Tongue (tissue), 2 donors: ENCODE measurements around the gene GRIA1. TPM values are rescaled to one million over a fixed set of nuclear protein-coding genes. Genes with fewer than 3 reads are reported as not detected.
"Not testable (repeated sequence)": the region's sequence is repeated elsewhere in the genome, so short reads cannot be mapped to it uniquely, and the experiment has no call there.

Experiments used
- DNase-seq: peaks from one replicate; pipeline ENCODE4 v3.0.0-alpha.2; 2015
- total RNA-seq: library from RNA; depleted of rRNA; stranded (reverse); fragments of >200 nt; gene quantifications from one replicate; pipeline ENCODE4 v1.2.3, GENCODE V29; 2014

GRIA1 gene
- total RNA-seq, 1 donor from 2014 or later: 3.0 TPM

GRCh38 chr5:153719324-153719723 is 228.9 kb downstream of the GRIA1 start:
- DNase-seq: no peak

- DNase-seq: not testable (repeated sequence)
Measured at GRCh38 chr5:153723022-153723610, 232.6 kb downstream of the GRIA1 start.

GRCh38 chr5:153742060-153742459 is 251.6 kb downstream of the GRIA1 start:
- no peak for DNase-seq

- DNase-seq: no peak
Measured at GRCh38 chr5:153744751-153745150, 254.3 kb downstream of the GRIA1 start.

- DNase-seq: no peak
Measured at GRCh38 chr5:153745778-153746395, 255.4 kb downstream of the GRIA1 start.

- DNase-seq: no peak
Measured at GRCh38 chr5:153746440-153746839, 256.0 kb downstream of the GRIA1 start.

- no peak for DNase-seq
Measured at GRCh38 chr5:153748823-153749222, 258.4 kb downstream of the GRIA1 start.

GRCh38 chr5:153749960-153750359 is 259.5 kb downstream of the GRIA1 start:
- no peak for DNase-seq

- no peak for DNase-seq
Measured at GRCh38 chr5:153751251-153751650, 260.8 kb downstream of the GRIA1 start.

GRCh38 chr5:153752890-153753289 is 262.4 kb downstream of the GRIA1 start:
- DNase-seq: no peak

- DNase-seq: no peak
Measured at GRCh38 chr5:153753645-153754432, 263.4 kb downstream of the GRIA1 start.

- no peak for DNase-seq
Measured at GRCh38 chr5:153755913-153756500, 265.5 kb downstream of the GRIA1 start.

GRCh38 chr5:153756540-153756939 is 266.1 kb downstream of the GRIA1 start:
- DNase-seq: no peak

GRCh38 chr5:153765987-153766386 is 275.5 kb downstream of the GRIA1 start:
- DNase-seq: no peak

- no peak for DNase-seq
Measured at GRCh38 chr5:153767221-153768188, 277.0 kb downstream of the GRIA1 start.

- no peak for DNase-seq
Measured at GRCh38 chr5:153770066-153770465, 279.6 kb downstream of the GRIA1 start.

- no peak for DNase-seq
Measured at GRCh38 chr5:153774686-153775085, 284.2 kb downstream of the GRIA1 start.

- no peak for DNase-seq
Measured at GRCh38 chr5:153775923-153776322, 285.5 kb downstream of the GRIA1 start.

- DNase-seq: no peak
Measured at GRCh38 chr5:153777681-153778581, 287.5 kb downstream of the GRIA1 start.

- no peak for DNase-seq
Measured at GRCh38 chr5:153779836-153780235, 289.4 kb downstream of the GRIA1 start.
